ENCODE results near the gene MROH2B.

DNA sequence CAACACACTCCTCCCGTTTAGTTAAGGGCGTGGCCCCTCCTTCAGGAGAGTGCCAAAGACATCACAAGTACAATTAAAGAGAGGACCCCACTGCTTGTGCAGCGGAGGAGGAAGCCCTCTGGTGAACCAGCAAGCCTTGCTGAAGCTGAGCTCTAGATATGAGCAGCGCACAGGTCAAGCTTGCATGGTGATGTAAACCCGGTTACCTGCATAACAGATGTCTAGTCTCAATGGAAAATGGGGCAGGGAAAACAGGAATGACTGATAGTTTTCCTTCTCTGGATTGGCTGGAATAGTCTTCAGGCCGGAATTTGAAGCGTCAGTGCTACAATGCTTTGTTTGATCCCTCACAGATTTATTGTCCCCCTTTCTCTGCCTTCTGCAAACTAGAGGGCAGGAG lies 66.2 kb downstream of the MROH2B start:
- TF ChIP-seq TCF4 (CRISPR knock-in tag; IDR thresholded peaks at IDR 0.05; ENCODE audit: borderline replicate concordance) (no peak), ZNF70 (CRISPR knock-in tag; IDR thresholded peaks at IDR 0.05) (no peak), ARNTL (CRISPR knock-in tag; IDR thresholded peaks at IDR 0.05; ENCODE audit: borderline replicate concordance, low read depth) (no peak)
